GM19452 (cell line): ENCODE data around the gene WFDC10B.
"Not testable (repeated sequence)": the region's sequence is repeated elsewhere in the genome, so short reads cannot be mapped to it uniquely, and the experiment has no call there.

ENCODE experiments used
- ATAC-seq: cut with Tn5 transposase; IDR thresholded peaks from one replicate; pipeline ENCODE4 v1.9.1; 2021; ENCODE audit not compliant: unreplicated experiment

Gene WFDC10B

DNA sequence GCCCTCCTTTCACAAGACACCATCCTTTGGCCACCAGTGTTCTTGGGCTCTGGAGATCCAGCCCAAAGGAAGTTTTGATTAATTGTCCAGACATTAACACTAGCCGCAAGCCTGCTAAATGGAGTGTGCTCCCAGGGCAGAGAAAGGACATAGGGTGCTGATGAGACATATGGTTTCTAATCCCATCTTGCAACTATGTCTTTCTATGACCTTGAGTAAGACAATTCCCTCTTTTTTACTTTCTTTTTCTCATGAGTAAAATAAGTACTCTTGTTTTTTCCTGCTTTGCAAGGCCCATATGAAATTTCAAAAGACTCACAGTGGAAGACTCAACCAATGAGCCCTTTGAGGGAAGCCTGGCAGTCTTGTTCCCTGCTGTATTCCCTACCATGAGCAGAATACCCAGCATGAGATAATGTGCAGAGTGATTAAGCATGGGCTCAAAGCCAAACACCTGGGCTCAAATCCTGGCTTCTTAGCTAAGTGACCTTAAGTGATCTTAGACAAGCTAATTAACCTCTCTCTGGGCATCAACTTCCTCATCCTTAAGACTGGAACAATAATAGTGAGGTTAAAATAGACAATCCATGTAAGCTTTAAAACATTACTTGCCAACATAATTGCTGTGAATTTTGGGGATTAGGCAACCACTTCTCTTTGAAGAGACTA, at the start of gene WFDC10B:
TSS of gene WFDC10B (minus strand) at position 51 of the 669 bp plus-strand sequence. CDS start 19,027 bp downstream, outside the sequence.
- no peak for ATAC-seq

DNA sequence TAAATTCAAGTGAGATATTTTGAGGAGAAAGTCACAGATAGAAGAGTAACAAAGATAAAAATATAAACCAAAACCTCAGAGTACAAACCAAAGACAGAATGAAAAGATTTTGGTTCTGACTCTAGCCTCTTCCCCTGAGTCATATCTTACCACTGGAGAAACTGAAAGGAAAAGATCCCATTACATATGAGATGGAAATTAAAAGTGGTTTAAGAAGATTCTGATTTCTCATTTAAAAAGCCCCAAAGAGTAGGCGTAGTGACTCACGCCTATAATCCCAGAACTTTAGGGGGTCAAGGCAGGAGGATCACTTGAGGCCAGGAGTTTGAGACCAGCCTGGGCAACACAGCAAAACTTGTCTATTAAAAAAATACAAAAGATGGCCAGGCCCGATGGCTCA, 47.9 kb upstream of the WFDC10B start:
- ATAC-seq, result no peak

DNA sequence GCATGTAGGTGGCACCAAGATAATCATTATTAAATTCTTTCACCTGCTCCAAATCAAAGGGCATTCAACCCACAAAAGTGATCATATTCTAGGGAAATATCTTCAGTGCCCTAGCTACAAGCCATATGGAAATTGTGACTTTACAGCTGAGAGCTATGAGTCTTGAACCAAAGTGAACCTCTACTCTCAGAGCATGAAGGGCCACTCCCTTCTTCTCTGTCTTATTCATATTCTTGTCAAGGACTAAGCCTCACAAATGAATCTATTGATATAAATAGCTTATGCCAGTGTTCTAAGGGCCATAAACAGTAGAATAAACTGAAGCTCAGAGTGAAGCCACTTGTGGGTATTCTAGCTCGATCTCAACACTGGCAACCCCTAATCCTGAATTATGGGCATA, 46.9 kb upstream of the WFDC10B start:
- no peak for ATAC-seq

DNA sequence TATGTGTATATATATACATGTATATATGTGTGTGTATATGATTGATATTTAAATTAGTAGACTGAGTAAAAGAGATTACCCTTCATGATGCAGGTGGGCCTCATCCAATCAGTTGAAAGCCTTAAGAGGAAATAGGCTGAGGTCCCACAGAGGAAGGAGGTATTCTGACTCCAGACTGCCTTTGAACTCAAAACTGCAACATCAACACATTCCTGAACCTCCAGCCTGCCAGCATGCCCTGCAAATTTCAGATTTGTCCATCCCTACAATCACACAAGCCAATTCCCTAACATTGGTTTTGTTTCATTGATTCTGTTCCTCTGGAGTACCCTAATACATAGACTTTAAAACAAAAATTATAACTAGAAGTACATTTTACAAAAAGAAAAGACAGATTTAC, 40.2 kb upstream of the WFDC10B start:
- ATAC-seq, result no peak

DNA sequence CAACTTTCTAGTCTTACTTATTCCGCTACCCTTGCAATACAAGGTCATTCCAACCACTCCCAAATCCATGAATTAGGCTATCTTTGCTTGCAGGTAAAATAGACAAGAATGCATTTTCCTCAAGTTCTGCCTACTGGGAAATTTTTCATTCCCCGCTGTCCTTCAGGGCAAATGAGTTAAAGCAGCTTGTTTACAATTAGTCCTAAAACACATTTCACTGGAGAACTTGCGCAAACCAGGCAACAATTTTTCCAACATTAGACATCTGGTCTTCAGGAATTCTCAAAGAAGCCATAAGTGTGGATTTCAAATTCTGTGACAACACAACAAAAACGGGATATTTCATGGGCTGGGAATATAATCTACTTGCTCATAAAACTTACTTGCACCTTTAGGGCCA, 37.8 kb upstream of the WFDC10B start:
- ATAC-seq, result no peak

DNA sequence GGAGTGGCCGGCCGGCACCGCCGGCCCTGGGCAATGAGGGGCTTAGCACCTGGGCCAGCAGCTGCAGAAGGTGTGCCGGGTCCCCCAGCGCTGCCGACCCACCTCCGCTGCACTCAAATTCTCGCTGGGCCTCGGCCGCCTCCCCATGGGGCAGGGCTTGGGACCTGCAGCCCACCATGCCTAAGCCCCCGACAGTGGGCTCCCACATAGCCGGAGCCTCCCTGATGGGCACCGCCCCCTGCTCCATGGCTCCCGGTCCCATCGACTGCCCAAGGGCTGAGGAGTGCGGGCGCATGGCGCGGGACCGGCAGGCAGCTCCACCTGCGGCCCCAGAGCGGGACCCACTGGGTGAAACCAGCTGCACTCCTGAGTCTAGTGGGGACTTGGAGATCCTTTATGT, 31.2 kb upstream of the WFDC10B start:
- no peak for ATAC-seq

DNA sequence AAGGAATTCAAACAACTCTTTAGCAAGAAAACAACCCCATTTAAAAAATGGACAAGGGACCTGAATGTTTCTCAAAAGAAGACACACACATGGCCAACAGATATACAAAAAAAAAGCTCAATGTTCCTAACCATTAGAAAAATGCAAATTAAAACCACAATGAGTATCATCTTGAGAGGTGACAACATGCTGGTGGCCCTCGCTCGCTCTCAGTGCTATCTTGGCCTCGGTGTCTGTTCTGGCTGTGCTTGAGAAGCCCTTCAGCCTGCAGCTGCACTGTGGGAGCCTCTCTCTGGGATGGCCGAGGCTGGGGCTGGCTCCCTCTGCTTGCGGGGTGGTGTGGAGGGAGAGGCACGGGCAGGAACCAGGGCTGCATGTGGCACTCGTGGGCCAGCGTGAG, 30.7 kb upstream of the WFDC10B start:
- ATAC-seq, result no peak

DNA sequence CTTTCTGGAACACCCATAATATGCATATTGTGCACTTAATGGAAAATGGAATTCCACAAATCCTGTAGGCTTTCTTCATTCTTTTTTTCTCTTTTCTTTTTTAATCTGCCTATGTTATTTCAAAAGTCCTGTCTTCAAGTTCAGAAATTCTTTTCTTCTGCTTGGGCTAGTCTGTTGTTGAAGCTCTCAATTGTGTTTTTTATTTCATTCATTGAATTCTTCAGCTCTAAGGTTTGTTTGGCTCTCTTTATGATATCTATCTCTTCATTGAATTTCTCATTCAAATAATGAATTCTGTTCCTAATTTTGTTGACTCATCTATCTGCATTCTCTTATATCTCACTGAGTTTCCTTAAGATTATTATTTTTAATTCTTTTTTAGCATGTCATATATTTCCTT, 27.4 kb upstream of the WFDC10B start:
- ATAC-seq, result no peak

DNA sequence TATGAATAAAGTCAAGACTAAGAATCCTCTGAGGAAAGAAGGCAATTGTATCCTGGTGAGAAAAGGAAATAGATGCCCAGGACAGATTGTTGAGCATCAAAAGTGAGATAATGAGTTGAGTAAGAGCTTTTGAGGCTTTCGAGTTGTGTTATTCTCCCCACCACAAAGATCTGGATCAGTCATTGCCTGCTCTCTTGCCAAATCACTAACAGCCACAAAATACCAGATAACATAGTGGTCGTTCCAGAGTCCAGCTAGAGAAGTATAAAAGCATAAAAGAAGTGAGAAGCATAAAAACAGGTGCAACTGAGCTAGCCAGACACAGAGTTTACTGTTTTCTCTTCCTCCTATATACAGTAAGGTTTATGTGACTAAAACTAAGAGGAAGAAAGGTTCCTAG, 22.2 kb upstream of the WFDC10B start:
- no peak for ATAC-seq

DNA sequence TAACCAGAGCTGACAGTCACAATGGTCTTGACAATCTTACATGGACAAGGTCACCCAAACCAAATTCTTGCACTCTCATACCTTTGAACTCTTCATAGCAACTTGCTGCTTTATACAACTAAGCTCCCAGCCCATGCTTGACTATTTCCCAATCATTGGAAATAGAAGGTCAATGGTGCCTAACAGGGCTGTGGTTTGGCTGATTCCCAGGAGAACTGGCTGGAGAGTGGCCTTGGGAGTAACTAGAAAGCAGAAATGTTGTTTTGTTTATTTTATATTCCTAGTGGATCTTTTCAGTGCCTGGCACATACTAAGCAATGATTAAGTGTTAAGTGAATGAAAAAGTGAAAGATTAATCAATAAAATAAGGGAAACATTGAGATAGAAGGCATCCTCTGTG, 20.3 kb upstream of the WFDC10B start:
- ATAC-seq, result no peak

DNA sequence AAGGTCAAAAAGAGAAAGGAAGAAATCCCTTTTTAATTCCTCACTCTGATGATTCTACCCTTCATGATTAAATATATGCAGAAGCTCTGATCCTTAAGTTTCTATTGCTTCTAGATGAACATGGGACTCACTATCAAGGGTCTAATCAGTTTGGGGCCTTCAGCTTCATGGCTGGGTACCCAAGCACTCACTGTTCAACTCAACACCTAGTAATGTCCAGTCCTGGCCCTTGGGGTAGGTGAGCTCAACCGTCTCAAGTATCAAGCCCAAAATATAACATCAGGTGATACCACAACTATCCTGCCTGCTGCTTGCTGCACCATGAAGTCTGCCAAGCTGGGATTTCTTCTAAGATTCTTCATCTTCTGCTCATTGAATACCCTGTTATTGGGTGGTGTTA, 17.2 kb upstream of the WFDC10B start, which contains the start of gene SPINT4:
TSS of gene SPINT4 (plus strand) at position 301 of the 400 bp plus-strand sequence. CDS start at position 322, 21 bp downstream.
- ATAC-seq, result no peak

DNA sequence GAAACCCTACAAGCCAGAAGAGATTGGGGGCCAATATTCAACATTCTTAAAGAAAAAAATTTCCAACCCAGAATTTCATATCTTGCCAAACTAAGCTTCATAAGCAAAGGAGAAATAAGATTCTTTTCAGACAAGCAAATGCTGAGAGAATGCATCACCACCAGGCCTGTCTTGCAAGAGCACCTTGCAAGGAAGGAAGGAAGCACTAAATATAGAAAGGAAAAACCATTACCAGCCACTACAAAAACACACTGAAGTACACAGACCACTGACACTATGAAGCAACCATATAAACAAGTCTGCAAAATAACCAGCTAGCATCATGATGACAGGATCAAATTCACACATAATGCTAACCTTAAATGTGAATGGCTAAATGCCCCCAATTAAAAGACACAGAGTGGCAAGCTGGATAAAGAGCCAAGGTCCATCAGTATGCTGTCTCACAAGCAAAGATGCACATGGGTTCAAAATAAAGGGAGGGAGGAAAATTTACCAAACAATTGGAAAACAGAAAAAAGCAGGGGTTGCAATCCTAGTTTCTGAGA, 11.4 kb upstream of the WFDC10B start:
- not testable (repeated sequence) for ATAC-seq

DNA sequence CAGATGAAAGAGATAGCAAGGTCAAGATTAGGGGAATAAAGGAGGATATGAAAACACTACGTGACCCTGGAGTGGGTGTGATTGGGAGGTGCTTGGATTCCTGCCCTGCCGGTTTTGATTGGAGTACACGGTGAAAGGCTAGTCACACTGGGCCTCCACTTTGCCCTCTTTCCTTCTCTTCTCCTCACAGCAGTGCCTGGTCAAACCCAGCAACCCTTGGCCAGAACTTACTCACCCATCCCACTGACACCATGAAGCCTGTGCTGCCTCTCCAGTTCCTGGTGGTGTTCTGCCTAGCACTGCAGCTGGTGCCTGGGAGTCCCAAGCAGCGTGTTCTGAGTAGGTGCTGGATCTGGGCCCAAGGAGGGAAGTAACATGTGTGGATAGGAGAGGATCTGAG, 2.9 kb downstream of the WFDC10B start, which contains the start of gene WFDC13:
TSS of gene WFDC13 (plus strand) at position 166 of the 400 bp plus-strand sequence. CDS start at position 252, 86 bp downstream.
- no peak for ATAC-seq

DNA sequence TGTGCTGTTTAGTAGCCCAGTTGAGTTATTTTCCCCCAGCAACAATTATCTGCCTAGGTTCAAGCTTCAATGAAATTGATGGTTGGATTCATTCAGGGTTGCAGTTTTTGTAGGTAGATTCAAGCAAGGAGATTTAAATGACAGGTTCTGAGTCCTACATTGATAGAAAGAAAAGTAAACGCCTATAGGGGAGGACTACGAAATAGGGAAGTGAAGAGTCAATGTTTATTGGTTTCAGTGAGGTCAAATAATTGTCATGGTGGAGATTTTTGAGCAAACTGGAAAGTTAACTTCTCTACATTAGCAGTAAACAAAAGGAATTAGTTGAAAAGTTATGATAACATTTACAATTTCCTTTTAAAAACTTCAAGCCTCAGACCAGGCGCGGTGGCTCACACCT, 3.7 kb downstream of the WFDC10B start:
- ATAC-seq, result no peak

DNA sequence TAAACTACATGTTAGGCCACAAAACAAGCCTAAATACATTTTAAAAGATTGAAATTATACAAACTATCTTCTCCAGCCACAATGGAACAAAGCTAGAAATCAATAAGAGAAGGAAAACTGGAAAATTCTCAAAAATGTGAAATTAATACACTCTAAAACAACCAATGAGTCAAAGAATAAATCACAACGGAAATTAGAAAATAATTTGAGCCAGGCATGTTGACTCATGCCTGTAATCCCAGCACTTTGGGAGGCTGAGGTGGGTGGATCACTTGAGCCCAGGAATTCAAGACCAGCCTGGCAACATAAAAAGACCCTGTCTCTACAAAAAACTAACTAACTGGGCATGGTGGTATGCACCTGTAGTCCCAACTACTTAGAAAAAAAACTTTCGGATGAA, 9.3 kb downstream of the WFDC10B start:
- no peak for ATAC-seq

DNA sequence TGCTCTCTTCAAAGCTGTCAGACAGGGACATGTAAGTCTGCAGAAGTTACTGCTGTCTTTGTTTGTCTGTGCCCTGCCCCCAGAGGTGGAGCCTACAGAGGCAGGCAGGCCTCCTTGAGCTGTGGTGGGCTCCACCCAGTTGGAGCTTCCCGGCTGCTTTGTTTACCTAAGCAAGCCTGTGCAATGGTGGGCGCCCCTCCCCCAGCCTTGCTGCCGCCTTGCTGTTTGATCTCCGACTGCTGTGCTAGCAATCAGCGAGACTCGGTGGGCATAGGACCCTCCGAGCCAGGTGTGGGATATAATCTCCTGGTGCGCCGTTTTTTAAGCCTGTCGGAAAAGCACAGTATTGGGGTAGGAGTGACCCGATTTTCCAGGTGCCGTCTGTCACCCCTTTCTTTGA, 11.5 kb downstream of the WFDC10B start:
- not testable (repeated sequence) for ATAC-seq

DNA sequence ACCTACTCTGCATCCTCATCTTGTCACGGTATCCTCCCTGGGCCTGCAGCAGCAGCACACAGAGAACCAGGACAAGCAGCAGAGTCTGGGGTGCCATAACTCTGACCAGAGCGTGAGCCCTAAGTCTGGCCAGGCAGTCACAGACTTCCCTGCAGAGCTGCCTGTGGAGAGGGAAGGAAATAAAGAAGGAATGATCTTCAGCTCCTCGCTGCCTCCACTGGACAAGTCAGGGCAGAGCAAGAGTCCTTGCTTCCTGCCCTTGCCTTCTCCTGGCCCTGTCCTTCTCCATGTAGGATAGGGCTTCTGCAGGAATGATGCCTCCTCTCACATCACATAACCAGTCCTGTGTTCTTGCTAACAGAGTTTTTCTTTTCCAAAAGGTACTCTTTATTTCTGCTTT, 18.9 kb downstream of the WFDC10B start:
- ATAC-seq, result no peak

DNA sequence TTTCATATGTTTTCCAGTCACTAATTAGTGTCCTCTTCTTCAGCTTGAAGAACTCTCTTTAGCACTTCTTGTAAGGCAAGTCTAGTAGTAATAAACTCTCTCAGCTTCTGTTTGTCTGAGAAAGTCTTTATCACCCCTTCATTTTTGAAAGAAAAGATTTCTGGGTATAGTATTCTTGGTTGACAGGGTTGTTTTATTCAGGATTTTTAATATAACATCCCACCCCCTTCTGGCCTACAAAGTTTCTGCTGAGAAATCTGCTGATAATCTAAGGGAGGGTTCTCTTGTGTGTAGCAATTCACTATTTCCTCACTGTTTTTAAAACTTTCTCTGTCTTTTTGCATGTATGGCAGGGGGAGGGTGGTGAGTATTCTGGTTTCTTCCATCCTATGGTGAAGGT, 25.2 kb downstream of the WFDC10B start:
- ATAC-seq, result no peak

DNA sequence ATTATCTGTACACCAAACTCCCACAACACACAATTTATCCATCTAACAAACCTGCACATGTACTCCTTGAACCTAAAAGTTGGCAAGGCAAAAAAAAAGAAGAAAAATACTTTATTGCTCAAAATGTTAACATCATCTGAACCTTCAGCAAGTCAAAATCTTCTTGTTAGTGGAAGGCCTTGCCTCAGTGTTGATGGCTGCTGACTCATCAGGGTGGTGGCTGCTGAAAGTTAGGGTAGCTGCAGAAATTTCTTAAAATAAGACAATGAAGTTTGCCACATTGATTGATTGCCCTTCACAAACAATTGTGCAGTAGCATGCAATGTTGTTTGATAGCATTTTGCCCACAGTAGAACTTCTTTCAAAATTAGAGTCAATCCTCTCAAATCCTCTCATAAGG, 32.1 kb downstream of the WFDC10B start:
- no peak for ATAC-seq

DNA sequence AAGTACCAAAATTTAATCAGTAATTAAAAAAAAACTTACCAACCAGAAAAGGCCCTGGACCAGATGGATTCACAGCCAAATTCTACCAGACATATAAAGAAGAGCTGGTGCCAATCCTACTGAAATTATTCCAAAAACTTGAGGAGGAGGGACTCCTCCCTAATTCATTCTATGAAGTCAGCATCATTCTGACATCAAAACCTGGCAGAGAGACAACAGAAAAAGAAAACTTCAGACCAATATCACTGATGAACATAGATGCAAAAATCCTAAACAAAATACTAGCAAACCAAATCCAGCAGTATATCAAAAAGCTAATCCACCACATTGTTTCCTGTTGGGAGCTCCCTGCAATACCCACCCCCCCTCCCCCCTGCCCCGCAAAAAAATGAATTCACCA, 34.7 kb downstream of the WFDC10B start, which contains the start of gene WFDC11:
TSS of gene WFDC11 (minus strand) at position 101 of the 400 bp plus-strand sequence. CDS start 19,639 bp downstream, outside the sequence.
- ATAC-seq, result no peak

DNA sequence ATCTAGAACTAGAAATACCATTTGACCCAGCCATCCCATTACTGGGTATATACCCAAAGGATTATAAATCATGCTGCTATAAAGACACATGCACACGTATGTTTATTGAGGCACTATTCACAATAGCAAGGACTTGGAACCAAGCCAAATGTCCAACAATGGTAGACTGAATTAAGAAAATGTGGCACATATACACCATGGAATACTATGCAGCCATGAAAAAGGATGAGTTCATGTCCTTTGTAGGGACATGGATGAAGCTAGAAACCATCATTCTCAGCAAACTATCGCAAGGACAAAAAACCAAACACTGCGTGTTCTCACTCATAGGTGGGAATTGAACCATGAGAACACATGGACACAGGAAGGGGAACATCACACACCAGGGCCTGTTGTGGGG, 47.8 kb downstream of the WFDC10B start:
- ATAC-seq, result not testable (repeated sequence)

DNA sequence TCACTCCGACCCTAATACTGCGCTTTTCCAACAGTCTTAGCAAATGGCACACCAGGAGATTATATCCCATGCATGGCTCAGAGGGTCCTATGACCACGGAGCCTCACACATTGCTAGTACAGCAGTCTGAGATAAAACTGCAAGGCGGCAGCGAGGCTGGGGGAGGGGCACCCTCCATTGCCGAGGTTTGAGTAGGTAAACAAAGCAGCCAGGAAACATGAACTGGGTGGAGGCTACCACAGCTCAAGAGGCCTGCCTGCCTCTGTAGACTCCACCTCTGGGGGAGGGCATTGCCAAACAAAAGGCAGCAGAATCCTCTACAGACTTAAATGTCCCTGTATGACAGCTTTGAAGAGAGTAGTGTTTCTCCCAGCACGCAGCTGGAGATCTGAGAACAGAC, 53.1 kb downstream of the WFDC10B start:
- ATAC-seq, result not testable (repeated sequence)
